Measurements from ENCODE around the gene TMC8. TPM values are rescaled to one million over a fixed set of nuclear protein-coding genes. Genes with fewer than 3 reads are reported as not detected.

TMC8 gene
- total and polyA plus RNA-seq, 2 donors from 2014 or later: 1.0 to 35.9 TPM

- peak in 1 of 5 donors; percentile 40 for DNase-seq
- Histone ChIP-seq H3K4me3 (ENCODE audit: low read length in 3 of 3) (no peak overlapping the region), H3K27me3 (ENCODE audit: control insufficient read depth, insufficient read depth, low read length) (no peaks in the 10 kb centered on the region), H3K36me3 (ENCODE audit: control insufficient read depth in 2 of 3, insufficient read depth in 3 of 3, low read length in 3 of 3) (peaks cover 2 to 42% (median 27%) of the 10 kb centered on the region in 3 donors), H3K9me3 (ENCODE audit: control insufficient read depth in 2 of 3, insufficient read depth in 1 of 3, low read length in 3 of 3) (no peaks in the 10 kb centered on the region), H3K27ac (ENCODE audit: low read depth in 2 of 2, low read length in 2 of 2) (no peak overlapping the region), H3K4me1 (ENCODE audit: control insufficient read depth in 2 of 3, insufficient read depth in 2 of 3, low read depth in 1 of 3, low read length in 3 of 3) (no peaks in the 10 kb centered on the region), H3K9ac (ENCODE audit: low read length in 3 of 3) (no peak overlapping the region)
- intact Hi-C loops (cut with DNase I): no loop called here
- no peak for FAIRE-seq
- TF ChIP-seq, protein P1, sequence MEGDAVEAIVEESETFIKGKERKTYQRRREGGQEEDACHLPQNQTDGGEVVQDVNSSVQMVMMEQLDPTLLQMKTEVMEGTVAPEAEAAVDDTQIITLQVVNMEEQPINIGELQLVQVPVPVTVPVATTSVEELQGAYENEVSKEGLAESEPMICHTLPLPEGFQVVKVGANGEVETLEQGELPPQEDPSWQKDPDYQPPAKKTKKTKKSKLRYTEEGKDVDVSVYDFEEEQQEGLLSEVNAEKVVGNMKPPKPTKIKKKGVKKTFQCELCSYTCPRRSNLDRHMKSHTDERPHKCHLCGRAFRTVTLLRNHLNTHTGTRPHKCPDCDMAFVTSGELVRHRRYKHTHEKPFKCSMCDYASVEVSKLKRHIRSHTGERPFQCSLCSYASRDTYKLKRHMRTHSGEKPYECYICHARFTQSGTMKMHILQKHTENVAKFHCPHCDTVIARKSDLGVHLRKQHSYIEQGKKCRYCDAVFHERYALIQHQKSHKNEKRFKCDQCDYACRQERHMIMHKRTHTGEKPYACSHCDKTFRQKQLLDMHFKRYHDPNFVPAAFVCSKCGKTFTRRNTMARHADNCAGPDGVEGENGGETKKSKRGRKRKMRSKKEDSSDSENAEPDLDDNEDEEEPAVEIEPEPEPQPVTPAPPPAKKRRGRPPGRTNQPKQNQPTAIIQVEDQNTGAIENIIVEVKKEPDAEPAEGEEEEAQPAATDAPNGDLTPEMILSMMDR (IDR thresholded peaks at IDR 0.05; ENCODE audit: borderline replicate concordance, extremely low read depth, insufficient read depth): no peak
Observed at GRCh38 chr17:78101542-78101941, 29.0 kb upstream of the TMC8 start.

DNA sequence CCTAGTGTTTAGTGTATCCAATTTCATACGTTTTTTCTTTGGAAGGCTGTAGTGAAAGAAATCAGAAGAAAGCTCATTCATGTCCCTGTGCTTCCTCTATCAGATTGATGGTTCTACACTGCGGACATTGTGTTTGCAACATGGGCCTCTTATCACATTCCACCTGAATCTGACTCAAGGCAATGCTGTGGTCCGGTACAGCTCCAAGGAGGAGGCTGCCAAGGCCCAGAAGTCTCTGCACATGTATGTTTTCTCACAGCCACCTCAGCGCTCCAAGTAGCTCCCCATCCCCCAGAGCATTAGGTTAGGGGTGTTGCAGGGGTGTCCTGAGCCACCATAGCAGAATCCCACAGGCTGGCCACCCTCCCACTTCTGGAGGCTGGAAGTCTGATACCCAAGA, 27.3 kb upstream of the TMC8 start:
- Histone ChIP-seq H3K9me3 (ENCODE audit: control insufficient read depth in 2 of 3, insufficient read depth in 1 of 3, low read length in 3 of 3) (no peaks in the 10 kb centered on the region), H3K27me3 (ENCODE audit: control insufficient read depth, insufficient read depth, low read length) (no peaks in the 10 kb centered on the region), H3K4me3 (ENCODE audit: low read length in 3 of 3) (no peak overlapping the region), H3K36me3 (ENCODE audit: control insufficient read depth in 2 of 3, insufficient read depth in 3 of 3, low read length in 3 of 3) (peaks cover 2 to 29% (median 22%) of the 10 kb centered on the region in 3 donors), H3K4me1 (ENCODE audit: control insufficient read depth in 2 of 3, insufficient read depth in 2 of 3, low read depth in 1 of 3, low read length in 3 of 3) (no peaks in the 10 kb centered on the region), H3K9ac (ENCODE audit: low read length in 3 of 3) (no peak overlapping the region), H3K27ac (ENCODE audit: low read depth in 2 of 2, low read length in 2 of 2) (no peak overlapping the region)
- DNase-seq (peak in 1 of 5 donors; percentile 25), FAIRE-seq (no peak)
- TF ChIP-seq, protein P1 (IDR thresholded peaks at IDR 0.05; ENCODE audit: borderline replicate concordance, extremely low read depth, insufficient read depth): no peak
- intact Hi-C loops (cut with DNase I): no loop called here

DNA sequence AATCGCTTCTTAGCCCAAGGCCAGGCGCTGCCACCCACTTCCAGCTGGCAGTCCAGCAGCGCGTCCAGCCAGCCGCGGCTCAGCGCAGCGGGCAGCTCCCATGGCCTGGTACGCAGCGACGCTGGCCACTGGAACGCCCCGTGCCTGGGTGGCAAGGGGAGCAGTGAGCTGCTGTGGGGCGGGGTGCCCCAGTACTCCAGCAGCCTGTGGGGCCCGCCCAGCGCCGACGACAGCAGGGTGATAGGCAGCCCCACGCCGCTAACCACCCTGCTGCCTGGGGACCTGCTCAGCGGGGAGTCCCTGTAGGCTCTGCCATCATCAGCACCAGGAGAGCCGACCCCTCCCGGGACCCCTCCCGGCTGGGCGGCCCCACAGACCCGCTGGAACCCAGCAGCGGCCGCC, 26.0 kb upstream of the TMC8 start:
- Histone ChIP-seq H3K9me3 (ENCODE audit: control insufficient read depth in 2 of 3, insufficient read depth in 1 of 3, low read length in 3 of 3) (no peaks in the 10 kb centered on the region), H3K9ac (ENCODE audit: low read length in 3 of 3) (no peak overlapping the region), H3K27me3 (ENCODE audit: control insufficient read depth, insufficient read depth, low read length) (no peaks in the 10 kb centered on the region), H3K4me1 (ENCODE audit: control insufficient read depth in 2 of 3, insufficient read depth in 2 of 3, low read depth in 1 of 3, low read length in 3 of 3) (peaks cover 0 to 2% (median 0%) of the 10 kb centered on the region in 3 donors), H3K27ac (ENCODE audit: low read depth in 2 of 2, low read length in 2 of 2) (no peak overlapping the region), H3K36me3 (ENCODE audit: control insufficient read depth in 2 of 3, insufficient read depth in 3 of 3, low read length in 3 of 3) (peaks cover 0 to 22% (median 17%) of the 10 kb centered on the region in 3 donors), H3K4me3 (ENCODE audit: low read length in 3 of 3) (no peak overlapping the region)
- FAIRE-seq: no peak
- TF ChIP-seq, protein P1 (IDR thresholded peaks at IDR 0.05; ENCODE audit: borderline replicate concordance, extremely low read depth, insufficient read depth): no peak
- DNase-seq: peak in 1 of 5 donors; percentile 71
- intact Hi-C loops (cut with DNase I): no loop called here

GRCh38 chr17:78105101-78105500, 25.5 kb upstream of the TMC8 start:
- FAIRE-seq (no peak), DNase-seq (no peak)
- intact Hi-C loops (cut with DNase I): no loop called here
- H3K4me3 ChIP-seq (ENCODE audit: low read length in 3 of 3): no peak overlapping the region
- H3K9me3 ChIP-seq (ENCODE audit: control insufficient read depth in 2 of 3, insufficient read depth in 1 of 3, low read length in 3 of 3): no peaks in the 10 kb centered on the region
- peaks cover 0 to 2% (median 0%) of the 10 kb centered on the region in 3 donors for H3K4me1 ChIP-seq (ENCODE audit: control insufficient read depth in 2 of 3, insufficient read depth in 2 of 3, low read depth in 1 of 3, low read length in 3 of 3)
- TF ChIP-seq, protein P1 (IDR thresholded peaks at IDR 0.05; ENCODE audit: borderline replicate concordance, extremely low read depth, insufficient read depth): no peak
- no peaks in the 10 kb centered on the region for H3K27me3 ChIP-seq (ENCODE audit: control insufficient read depth, insufficient read depth, low read length)
- no peak overlapping the region for H3K27ac ChIP-seq (ENCODE audit: low read depth in 2 of 2, low read length in 2 of 2)
- no peak overlapping the region for H3K9ac ChIP-seq (ENCODE audit: low read length in 3 of 3)
- peaks cover 0 to 22% (median 17%) of the 10 kb centered on the region in 3 donors for H3K36me3 ChIP-seq (ENCODE audit: control insufficient read depth in 2 of 3, insufficient read depth in 3 of 3, low read length in 3 of 3)

Measured in kidney (tissue), 14 donors.